IPS DF 4.7 (cell line): Measurements from ENCODE around the gene KBTBD3.

Experiments used
- DNase-seq: peaks from one replicate; pipeline ENCODE4 v3.0.0-alpha.2; 2013; ENCODE audit warnings: low spot score; ENCODE audit errors: extremely low read depth

KBTBD3 gene

GRCh38 chr11:106076919-106077608, at the start of gene KBTBD3:
Gene KBTBD3 (minus strand): TSS chr11:106077347. CDS start chr11:106059097, 18,250 bp downstream.
- DNase-seq = peak; percentile 99

GRCh38 chr11:106121570-106122320, 44.6 kb upstream of the KBTBD3 start:
- DNase-seq = no peak

GRCh38 chr11:106105986-106106385, 28.8 kb upstream of the KBTBD3 start:
- DNase-seq = no peak

GRCh38 chr11:106101819-106102218, 24.7 kb upstream of the KBTBD3 start:
- DNase-seq = no peak

GRCh38 chr11:106101370-106101769, 24.2 kb upstream of the KBTBD3 start:
- no peak for DNase-seq

- no peak for DNase-seq
These were observed 21.9 kb upstream of the KBTBD3 start for GRCh38 chr11:106098893-106099553.

- DNase-seq = no peak
These were observed 15.3 kb upstream of the KBTBD3 start for GRCh38 chr11:106092446-106092845.

GRCh38 chr11:106091480-106092123, 14.5 kb upstream of the KBTBD3 start:
- DNase-seq = no peak

- no peak for DNase-seq
These were observed 11.7 kb upstream of the KBTBD3 start for GRCh38 chr11:106088896-106089295.

GRCh38 chr11:106087815-106088435, 10.8 kb upstream of the KBTBD3 start:
- DNase-seq = no peak

GRCh38 chr11:106086850-106087249, 9.7 kb upstream of the KBTBD3 start:
- no peak for DNase-seq

GRCh38 chr11:106086135-106086534, 9.0 kb upstream of the KBTBD3 start:
- DNase-seq = no peak

- DNase-seq = no peak
These were observed 4.9 kb upstream of the KBTBD3 start for GRCh38 chr11:106082096-106082495.

- DNase-seq = no peak
These were observed 685 bp upstream of the KBTBD3 start, which contains the start of gene AASDHPPT for GRCh38 chr11:106077609-106078455. Gene AASDHPPT (plus strand): TSS chr11:106077662. CDS start chr11:106077711, 49 bp downstream.

GRCh38 chr11:106076171-106076918, 802 bp downstream of the KBTBD3 start:
- no peak for DNase-seq

- no peak for DNase-seq
These were observed 4.3 kb downstream of the KBTBD3 start for GRCh38 chr11:106072804-106073203.

GRCh38 chr11:106070606-106071005, 6.5 kb downstream of the KBTBD3 start:
- no peak for DNase-seq

- no peak for DNase-seq
These were observed 14.1 kb downstream of the KBTBD3 start for GRCh38 chr11:106063009-106063408.
